ENCODE results near the gene FKBP2.

DNA sequence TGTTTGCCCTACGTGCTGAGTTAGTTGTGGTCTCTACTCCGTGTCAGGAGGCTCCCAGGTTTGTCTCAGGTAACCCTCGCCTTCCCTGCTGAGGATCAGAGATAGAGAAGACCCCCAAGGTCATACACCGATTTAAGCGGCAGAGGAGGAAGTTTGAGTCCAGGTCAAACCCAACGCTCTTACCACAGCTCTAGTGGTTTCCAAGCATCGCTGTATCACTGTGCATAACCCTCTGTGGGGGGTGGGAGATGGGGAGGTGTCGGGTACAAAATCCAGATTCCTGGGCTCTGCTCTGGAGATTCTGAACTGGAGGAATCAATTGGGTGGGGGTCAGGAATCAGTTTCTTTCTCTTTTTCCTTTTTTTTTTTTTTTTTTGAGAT, 9.9 kb upstream of the FKBP2 start:
- TF ChIP-seq, protein P1, sequence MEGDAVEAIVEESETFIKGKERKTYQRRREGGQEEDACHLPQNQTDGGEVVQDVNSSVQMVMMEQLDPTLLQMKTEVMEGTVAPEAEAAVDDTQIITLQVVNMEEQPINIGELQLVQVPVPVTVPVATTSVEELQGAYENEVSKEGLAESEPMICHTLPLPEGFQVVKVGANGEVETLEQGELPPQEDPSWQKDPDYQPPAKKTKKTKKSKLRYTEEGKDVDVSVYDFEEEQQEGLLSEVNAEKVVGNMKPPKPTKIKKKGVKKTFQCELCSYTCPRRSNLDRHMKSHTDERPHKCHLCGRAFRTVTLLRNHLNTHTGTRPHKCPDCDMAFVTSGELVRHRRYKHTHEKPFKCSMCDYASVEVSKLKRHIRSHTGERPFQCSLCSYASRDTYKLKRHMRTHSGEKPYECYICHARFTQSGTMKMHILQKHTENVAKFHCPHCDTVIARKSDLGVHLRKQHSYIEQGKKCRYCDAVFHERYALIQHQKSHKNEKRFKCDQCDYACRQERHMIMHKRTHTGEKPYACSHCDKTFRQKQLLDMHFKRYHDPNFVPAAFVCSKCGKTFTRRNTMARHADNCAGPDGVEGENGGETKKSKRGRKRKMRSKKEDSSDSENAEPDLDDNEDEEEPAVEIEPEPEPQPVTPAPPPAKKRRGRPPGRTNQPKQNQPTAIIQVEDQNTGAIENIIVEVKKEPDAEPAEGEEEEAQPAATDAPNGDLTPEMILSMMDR (IDR thresholded peaks at IDR 0.05) = no peak
- TF ChIP-seq EZH2 (IDR thresholded peaks at IDR 0.05) (no peak), EZH2phosphoT487 (IDR thresholded peaks at IDR 0.05) (no peak)
